ENCODE measurements around the gene ABCF2. TPM values are rescaled to one million over a fixed set of nuclear protein-coding genes. Genes with fewer than 3 reads are reported as not detected.

The ABCF2 gene
- total RNA-seq, 2 donors from 2014 or later: 68.4 to 118 TPM

DNA sequence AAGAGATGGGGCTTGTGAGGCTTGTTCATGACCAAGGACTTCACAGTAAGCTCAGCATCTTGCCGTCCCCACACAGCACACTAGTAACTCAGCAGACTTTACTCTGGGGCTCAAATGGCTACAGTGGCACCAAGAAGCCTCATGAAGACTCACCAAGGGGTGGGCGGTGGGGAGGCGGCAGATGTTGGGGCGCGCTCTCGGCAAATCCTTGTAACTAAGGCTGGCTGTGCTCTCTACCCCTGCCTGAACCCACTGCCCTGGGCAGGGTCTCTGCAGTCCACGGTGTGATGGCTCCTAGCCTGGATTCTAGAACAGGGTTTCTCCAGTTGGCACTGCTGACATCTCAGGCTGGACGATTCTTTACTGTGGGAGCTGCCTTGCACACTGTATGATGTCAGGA is 33.9 kb upstream of the ABCF2 start:
- H3K9me3 Mint-ChIP-seq: no peaks in the 10 kb centered on the region
- H3K36me3 Mint-ChIP-seq: no peaks in the 10 kb centered on the region
- no peak overlapping the region for H3K4me3 Mint-ChIP-seq
- ATAC-seq (no peak), DNase-seq (ENCODE audit: low spot score) (no peak)
- H3K27ac Mint-ChIP-seq: no peak overlapping the region
- H3K4me1 Mint-ChIP-seq (ENCODE audit: low read depth in 2 of 2): no peaks in the 10 kb centered on the region
- peaks cover 21 to 31% of the 10 kb centered on the region in 2 donors for H3K27me3 Mint-ChIP-seq

DNA sequence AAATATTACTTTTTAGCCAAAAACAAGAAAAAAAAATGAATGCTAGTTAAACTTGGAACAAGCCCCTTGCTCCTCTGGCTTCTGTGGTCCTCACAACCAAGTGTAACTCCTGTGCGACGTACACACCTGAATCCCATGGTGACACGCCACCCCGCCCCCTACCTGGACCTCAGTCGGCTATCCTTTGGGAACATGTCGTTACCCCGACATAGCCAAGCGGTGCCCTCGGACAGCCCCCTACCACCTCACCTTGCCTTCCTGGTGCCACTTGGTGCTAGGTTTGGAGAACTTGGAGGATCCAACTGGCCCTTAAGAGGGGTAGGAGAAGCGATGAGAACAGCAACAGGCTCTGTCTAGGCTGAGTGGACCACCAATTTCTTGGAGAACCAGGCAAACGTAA is 33.5 kb upstream of the ABCF2 start:
- Mint-ChIP-seq H3K4me1 (ENCODE audit: low read depth in 2 of 2) (no peaks in the 10 kb centered on the region), H3K4me3 (no peak overlapping the region), H3K27me3 (peaks cover 24 to 35% of the 10 kb centered on the region in 2 donors), H3K9me3 (no peaks in the 10 kb centered on the region), H3K27ac (no peak overlapping the region), H3K36me3 (no peaks in the 10 kb centered on the region)
- no peak for ATAC-seq
- DNase-seq (ENCODE audit: low spot score): no peak

DNA sequence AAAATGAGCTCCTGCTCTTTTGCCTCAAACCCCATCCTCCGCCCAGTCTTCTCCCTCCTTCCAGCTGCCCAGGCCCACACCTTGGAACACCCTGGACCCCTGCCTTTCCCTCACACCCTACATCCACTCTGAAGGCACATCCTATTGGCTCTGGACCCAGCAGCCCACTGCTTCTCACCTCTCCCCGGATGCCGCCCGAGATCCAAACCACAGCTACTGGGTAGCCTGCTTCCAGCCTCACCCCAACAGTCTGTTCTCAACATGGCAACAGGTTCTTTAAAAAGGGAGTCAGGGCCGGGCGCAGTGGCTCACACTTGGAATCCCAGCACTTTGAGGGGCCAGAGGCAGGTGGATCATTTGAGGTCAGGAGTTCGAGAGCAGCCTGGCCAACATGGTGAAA is 31.0 kb upstream of the ABCF2 start:
- H3K9me3 Mint-ChIP-seq: no peaks in the 10 kb centered on the region
- no peak for DNase-seq (ENCODE audit: low spot score)
- no peak overlapping the region for H3K4me3 Mint-ChIP-seq
- no peak overlapping the region for H3K27ac Mint-ChIP-seq
- no peaks in the 10 kb centered on the region for H3K4me1 Mint-ChIP-seq (ENCODE audit: low read depth in 2 of 2)
- H3K27me3 Mint-ChIP-seq: peaks cover 30 to 39% of the 10 kb centered on the region in 2 donors
- H3K36me3 Mint-ChIP-seq: no peaks in the 10 kb centered on the region
- no peak for ATAC-seq

DNA sequence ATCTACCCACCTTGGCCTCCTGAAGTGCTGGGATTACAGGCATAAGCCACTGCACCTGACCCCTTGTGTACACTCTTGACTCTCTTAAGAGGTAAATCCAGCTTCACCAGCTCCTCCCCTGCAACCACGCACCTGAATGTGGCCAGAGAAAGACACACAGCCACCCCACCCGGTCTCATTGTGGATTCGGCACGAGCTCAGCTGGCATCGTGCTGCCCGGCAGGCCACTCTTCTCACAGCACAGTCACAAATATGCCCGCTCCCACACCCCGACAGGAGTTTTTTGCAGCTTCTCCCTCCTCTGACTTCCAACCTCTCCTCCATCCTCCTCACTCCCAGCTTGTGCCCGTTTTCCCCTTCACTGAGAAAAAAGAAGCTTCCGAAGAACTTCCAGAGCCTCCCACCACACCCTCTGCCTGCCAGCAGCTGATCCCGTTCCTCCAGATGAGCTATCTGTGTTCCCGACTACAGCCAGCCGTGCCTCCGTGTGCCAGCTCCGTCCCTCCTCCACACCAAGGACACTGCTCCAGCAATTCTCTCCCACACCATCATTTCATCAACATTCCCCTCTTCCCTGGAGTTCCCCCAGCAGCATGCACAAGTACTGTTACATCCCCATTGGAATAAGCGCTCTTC is 29.5 kb upstream of the ABCF2 start:
- H3K4me3 Mint-ChIP-seq: no peak overlapping the region
- ATAC-seq (no peak), DNase-seq (ENCODE audit: low spot score) (no peak)
- H3K27me3 Mint-ChIP-seq: peaks cover 37 to 50% of the 10 kb centered on the region in 2 donors
- no peaks in the 10 kb centered on the region for H3K36me3 Mint-ChIP-seq
- peaks cover 0 to 4% of the 10 kb centered on the region in 2 donors for H3K4me1 Mint-ChIP-seq (ENCODE audit: low read depth in 2 of 2)
- no peaks in the 10 kb centered on the region for H3K9me3 Mint-ChIP-seq
- H3K27ac Mint-ChIP-seq: no peak overlapping the region

DNA sequence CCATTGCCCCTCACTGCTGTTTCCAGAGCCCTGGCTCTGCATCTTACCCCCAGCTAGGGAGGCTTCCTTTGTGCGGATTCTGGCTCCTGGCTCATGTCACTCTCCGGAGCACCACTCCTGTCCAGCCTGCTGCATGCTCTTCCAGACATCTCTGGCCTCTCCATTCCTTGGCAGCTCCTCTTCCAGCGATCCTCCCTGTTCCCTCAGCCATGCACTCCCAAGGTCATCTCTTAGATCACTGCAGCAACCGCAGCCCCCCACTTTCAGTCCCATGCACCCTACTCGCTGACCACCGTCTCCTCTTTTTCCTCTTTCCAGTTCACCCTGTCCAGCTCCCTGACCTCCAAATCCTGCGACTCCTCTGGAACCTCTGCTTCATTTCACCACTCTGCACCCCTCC is 28.4 kb upstream of the ABCF2 start:
- H3K27ac Mint-ChIP-seq: no peak overlapping the region
- peaks cover 8 to 9% of the 10 kb centered on the region in 2 donors for H3K4me1 Mint-ChIP-seq (ENCODE audit: low read depth in 2 of 2)
- peaks cover 46 to 61% of the 10 kb centered on the region in 2 donors for H3K27me3 Mint-ChIP-seq
- no peaks in the 10 kb centered on the region for H3K9me3 Mint-ChIP-seq
- H3K36me3 Mint-ChIP-seq: no peaks in the 10 kb centered on the region
- H3K4me3 Mint-ChIP-seq: no peak overlapping the region
- no peak for ATAC-seq
- DNase-seq (ENCODE audit: low spot score): no peak

DNA sequence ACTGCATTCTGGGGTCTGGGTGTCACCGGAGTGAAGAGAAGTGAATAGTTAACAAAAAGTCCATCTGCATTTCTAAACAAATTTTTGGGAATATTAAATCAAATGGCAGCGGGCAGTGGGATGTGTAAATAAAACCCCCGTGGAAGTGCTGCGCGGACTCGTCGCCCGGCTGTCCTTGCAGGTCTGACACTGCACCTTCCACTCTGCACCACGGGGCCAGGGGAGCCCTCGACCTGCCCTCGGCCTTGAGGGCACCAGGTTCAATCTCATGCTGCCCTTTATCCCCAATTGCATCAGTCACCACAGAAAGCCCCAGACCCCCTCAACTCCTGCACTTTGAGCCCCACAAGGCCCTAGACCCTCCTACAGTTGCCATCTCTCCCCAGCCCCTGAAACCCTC is 27.8 kb upstream of the ABCF2 start:
- Mint-ChIP-seq H3K36me3 (no peaks in the 10 kb centered on the region), H3K27me3 (peaks cover 47 to 65% of the 10 kb centered on the region in 2 donors), H3K9me3 (no peaks in the 10 kb centered on the region), H3K4me1 (ENCODE audit: low read depth in 2 of 2) (peaks cover 10% of the 10 kb centered on the region in 2 donors), H3K4me3 (no peak overlapping the region), H3K27ac (no peak overlapping the region)
- ATAC-seq: no peak
- DNase-seq (ENCODE audit: low spot score): no peak

DNA sequence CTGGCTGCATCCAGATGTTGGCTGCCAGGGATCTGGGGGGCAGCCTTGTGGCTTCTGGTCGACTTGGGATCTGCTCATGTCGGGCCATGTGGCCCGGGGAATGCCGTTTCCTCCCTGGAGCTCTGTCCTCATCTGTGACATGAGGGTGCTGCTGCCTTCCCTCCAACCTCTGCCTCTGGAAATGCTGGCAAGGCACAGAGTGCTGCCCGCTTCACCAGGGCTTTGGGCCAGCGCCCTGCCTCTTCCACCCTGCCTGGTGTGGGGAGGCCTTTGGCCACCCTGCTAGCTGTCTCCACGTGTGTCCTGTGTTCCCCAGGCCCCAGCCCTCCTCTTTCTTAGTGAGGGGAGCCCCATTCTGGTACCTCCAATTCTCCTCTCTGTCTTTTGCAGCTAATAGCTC is 27.3 kb upstream of the ABCF2 start:
- H3K27ac Mint-ChIP-seq: no peak overlapping the region
- no peaks in the 10 kb centered on the region for H3K36me3 Mint-ChIP-seq
- no peak for ATAC-seq
- peak overlapping the region; percentile 30 for H3K4me3 Mint-ChIP-seq
- H3K4me1 Mint-ChIP-seq (ENCODE audit: low read depth in 2 of 2): peaks cover 11 to 12% of the 10 kb centered on the region in 2 donors
- DNase-seq (ENCODE audit: low spot score): no peak
- peaks cover 48 to 68% of the 10 kb centered on the region in 2 donors for H3K27me3 Mint-ChIP-seq
- no peaks in the 10 kb centered on the region for H3K9me3 Mint-ChIP-seq

DNA sequence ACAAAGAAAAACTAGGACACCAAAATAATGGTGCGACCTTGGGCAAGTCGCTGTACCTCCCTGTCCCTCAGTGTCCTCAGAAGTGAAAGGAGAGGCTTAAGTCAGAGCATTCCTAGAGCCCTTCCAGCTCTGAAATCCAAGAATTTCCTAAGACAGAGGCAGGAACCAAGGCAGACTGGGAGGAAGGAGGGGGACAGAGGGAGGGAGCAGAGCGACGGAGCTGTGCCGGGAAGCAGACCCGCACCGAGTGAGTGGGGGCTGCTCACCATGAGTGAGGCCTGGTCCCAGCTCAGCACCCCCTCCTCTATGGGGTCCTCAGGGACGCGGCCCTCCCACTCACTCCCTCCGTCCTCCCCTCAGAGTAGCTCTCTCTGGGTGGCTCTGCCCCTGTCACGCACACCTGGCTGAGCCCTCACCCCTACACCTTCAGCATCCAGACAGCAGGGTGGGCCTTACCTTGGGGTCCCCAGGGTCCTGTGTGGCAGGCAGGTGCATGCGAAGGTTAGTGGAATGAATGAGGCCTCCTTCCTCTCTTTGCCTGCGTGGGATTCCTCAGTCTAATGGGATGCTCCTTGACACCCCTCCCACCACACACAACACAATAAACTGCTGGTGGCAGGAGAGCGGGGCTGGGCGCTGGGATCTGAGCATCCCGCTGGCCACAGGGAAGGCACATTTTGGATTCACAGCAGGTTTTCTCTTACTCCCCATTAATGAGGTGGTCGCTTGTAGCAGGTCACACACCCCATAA is 26.1 kb upstream of the ABCF2 start:
- no peak for DNase-seq (ENCODE audit: low spot score)
- peaks cover 48 to 69% of the 10 kb centered on the region in 2 donors for H3K27me3 Mint-ChIP-seq
- ATAC-seq: no peak
- no peaks in the 10 kb centered on the region for H3K36me3 Mint-ChIP-seq
- no peaks in the 10 kb centered on the region for H3K9me3 Mint-ChIP-seq
- H3K4me1 Mint-ChIP-seq (ENCODE audit: low read depth in 2 of 2): peaks cover 18 to 21% of the 10 kb centered on the region in 2 donors
- no peak overlapping the region for H3K27ac Mint-ChIP-seq
- peak overlapping the region; percentile 47 for H3K4me3 Mint-ChIP-seq

DNA sequence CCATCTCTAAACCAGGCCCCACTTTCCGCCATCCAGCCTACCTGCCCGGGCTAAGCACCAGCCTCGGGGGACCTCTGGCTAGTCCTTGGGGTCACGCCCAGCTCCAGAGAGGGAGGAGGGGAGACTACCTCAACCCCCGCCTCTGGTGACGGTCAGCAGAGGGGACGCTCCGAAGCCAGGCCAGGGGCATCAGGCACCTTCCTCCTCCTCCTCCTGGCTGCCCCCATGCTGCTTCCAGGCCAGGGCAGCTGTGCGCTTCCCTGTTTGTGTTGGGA is 25.5 kb upstream of the ABCF2 start:
- H3K27me3 Mint-ChIP-seq: peaks cover 46 to 64% of the 10 kb centered on the region in 2 donors
- H3K4me3 Mint-ChIP-seq: peak overlapping the region; percentile 47

DNA sequence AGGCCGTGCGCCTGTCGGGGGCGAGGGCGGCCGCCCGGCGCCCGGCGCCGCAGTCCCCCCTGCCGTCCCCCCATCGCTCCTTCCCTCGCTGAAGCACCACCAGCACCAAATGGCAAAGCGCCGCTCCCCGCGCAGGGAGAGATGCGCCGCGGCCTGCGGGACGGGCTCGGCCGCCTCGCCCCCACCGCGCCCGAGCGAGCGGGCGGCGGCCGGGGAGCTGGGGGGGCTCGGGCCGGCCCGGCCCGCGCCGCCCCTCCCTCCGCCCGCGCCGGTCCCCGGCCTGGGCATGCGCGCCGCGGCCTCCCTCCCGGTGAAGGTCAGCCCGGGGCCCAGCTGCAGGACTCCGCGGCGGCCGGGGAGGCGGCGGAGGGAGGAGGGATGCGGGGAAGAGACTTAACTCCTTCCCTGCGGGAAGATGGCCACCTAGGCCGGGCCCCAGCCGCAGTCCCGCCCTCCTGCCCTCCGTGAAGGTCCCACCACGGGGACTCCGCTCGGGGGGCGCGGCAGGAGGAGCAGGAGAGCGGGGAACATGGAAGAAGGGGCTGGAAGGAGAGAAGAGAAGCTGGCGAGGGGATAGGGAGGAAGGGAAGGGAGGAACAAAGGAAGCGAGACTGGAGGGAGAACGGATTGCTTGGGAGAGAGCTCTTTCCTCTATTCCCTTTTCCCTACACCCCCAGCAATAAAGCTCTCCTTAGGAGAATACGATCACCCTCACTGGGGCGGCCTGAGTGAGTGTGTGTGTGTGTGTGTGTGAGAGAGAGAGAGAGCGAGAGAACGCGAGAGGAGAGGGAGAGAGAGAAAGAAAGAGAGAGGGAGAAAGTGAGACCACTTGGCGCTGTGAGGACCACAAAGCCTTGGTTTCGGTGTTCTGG is 24.9 kb upstream of the ABCF2 start:
- peak overlapping the region; percentile 33 for H3K4me3 Mint-ChIP-seq
- H3K36me3 Mint-ChIP-seq: no peaks in the 10 kb centered on the region
- no peak overlapping the region for H3K27ac Mint-ChIP-seq
- peaks cover 46 to 59% of the 10 kb centered on the region in 2 donors for H3K27me3 Mint-ChIP-seq
- H3K4me1 Mint-ChIP-seq (ENCODE audit: low read depth in 2 of 2): peaks cover 20 to 21% of the 10 kb centered on the region in 2 donors
- H3K9me3 Mint-ChIP-seq: no peaks in the 10 kb centered on the region
- DNase-seq (ENCODE audit: low spot score): no peak
- peak in 1 of 2 donors; percentile 36 for ATAC-seq

More for the DNA sequence above, 25.5 kb upstream of the ABCF2 start:
- Mint-ChIP-seq H3K27ac (no peak overlapping the region), H3K4me1 (ENCODE audit: low read depth in 2 of 2) (peaks cover 20 to 21% of the 10 kb centered on the region in 2 donors), H3K9me3 (no peaks in the 10 kb centered on the region), H3K36me3 (no peaks in the 10 kb centered on the region)
- DNase-seq (ENCODE audit: low spot score) (no peak), ATAC-seq (no peak)

DNA sequence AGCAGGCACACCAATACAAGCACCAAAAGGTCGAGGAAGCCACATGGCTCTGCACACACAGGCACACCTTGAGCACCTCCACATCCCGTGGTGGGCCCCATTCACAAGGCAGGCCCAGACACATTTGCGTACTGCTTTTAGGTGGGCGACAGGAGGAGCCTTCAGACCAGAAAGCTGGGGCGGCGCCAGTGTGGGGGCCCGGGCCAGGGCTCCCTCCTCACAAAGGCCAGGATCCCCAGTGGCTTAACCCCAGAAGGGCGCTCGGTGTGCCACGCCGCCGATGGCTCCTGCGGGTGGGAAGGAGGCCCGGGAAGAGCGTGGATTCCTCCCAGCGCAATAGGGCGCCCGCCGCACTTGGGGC is 24.3 kb upstream of the ABCF2 start:
- Mint-ChIP-seq H3K4me1 (ENCODE audit: low read depth in 2 of 2) (peaks cover 20 to 21% of the 10 kb centered on the region in 2 donors), H3K27ac (no peak overlapping the region), H3K36me3 (no peaks in the 10 kb centered on the region), H3K27me3 (peaks cover 39 to 52% of the 10 kb centered on the region in 2 donors), H3K4me3 (peak overlapping the region; percentile 75), H3K9me3 (no peaks in the 10 kb centered on the region)
- ATAC-seq (no peak), DNase-seq (ENCODE audit: low spot score) (no peak)

DNA sequence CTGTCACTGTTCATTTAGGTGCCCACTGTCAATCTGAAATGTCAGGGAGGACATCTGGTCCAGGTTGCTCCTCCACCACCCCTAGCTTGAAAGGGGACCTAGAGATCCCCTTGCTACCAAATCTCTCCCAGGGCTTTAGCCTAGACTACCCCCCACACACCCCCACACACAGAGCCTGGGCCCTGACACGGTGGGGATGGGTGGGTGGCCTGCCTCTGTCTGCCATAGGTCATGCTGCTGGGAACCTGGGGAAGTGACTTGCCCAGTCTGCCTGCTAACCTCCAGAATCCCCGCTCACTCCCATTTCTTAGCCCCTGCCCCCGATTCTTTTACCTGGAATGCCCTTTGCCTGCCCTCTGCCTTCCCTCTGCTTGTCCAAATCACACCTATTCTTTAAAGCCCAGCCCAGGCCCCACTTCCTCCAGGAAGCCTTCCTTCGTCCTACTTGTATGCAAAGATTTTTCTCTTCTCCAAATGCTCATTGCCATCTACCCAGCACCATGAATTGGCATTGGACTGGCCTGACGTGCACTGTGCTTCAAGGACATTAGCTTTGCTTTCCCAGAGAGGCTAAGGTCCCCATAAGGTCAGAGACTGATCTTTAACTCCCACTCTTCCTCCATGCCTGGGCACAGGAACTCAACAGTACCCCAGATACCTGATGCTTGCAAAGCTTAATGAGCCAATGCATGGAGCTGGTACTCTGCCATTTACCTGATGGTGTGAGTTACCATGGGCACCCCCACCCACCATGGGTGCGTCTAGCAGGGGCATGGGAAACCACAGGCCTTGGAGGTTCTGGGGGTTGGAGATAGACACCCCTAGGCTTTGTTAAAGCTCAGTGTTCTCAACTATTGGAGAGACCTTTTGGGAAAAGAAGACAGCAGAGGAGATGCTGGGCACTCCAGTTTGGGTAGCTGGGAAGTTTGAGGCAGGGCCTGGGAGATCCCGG is 23.5 kb upstream of the ABCF2 start:
- Mint-ChIP-seq H3K27me3 (peaks cover 38 to 45% of the 10 kb centered on the region in 2 donors), H3K4me1 (ENCODE audit: low read depth in 2 of 2) (peaks cover 21 to 23% of the 10 kb centered on the region in 2 donors), H3K9me3 (no peaks in the 10 kb centered on the region), H3K27ac (no peak overlapping the region), H3K4me3 (peak overlapping the region; percentile 75), H3K36me3 (no peaks in the 10 kb centered on the region)
- ATAC-seq: no peak
- no peak for DNase-seq (ENCODE audit: low spot score)

DNA sequence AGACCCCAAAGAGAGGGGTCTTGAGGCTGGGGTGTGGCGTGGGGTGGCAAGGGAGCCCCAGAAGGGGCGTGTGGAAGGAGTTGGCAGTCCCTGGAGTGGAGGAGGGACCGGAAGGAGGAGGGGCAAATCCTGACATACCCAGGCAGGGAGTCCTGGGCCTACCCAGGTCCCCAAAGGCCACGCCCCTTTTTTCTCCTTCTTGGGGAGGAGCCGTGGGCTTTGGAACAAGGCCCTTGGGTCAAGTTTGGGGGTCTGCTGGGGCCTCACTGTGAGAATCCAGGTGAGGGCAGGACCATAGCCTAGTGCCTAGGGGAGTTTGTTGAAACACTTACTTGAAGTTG is 22.7 kb upstream of the ABCF2 start:
- peak overlapping the region; percentile 90 for H3K4me3 Mint-ChIP-seq
- H3K4me1 Mint-ChIP-seq (ENCODE audit: low read depth in 2 of 2): peaks cover 21 to 26% of the 10 kb centered on the region in 2 donors
- no peaks in the 10 kb centered on the region for H3K36me3 Mint-ChIP-seq
- H3K27ac Mint-ChIP-seq: no peak overlapping the region
- DNase-seq (ENCODE audit: low spot score) (no peak), ATAC-seq (no peak)
- peaks cover 34 to 41% of the 10 kb centered on the region in 2 donors for H3K27me3 Mint-ChIP-seq
- H3K9me3 Mint-ChIP-seq: no peaks in the 10 kb centered on the region

Data from natural killer cell treated with Interleukin-12 subunit alpha and Interleukin-12 subunit beta and Interleukin-15 and Interleukin-18, amount 100 ng/mL, for 72 hours (primary cell).